Measurements from ENCODE around the gene NMNAT2. TPM values are rescaled to one million over a fixed set of nuclear protein-coding genes. Genes with fewer than 3 reads are reported as not detected.
A peak's percentile ranks its signal among the peaks of the same experiment; 100 is the strongest.

NMNAT2 gene
- total and polyA plus RNA-seq, 2 experiments from 2014 or later, result 0.12 TPM; not detected in 1

GRCh38 chr1:183418696-183419095 lies 516 bp upstream of the NMNAT2 start:
- H3K4me3 ChIP-seq, result no peak overlapping the region
- TF ChIP-seq, protein P1, sequence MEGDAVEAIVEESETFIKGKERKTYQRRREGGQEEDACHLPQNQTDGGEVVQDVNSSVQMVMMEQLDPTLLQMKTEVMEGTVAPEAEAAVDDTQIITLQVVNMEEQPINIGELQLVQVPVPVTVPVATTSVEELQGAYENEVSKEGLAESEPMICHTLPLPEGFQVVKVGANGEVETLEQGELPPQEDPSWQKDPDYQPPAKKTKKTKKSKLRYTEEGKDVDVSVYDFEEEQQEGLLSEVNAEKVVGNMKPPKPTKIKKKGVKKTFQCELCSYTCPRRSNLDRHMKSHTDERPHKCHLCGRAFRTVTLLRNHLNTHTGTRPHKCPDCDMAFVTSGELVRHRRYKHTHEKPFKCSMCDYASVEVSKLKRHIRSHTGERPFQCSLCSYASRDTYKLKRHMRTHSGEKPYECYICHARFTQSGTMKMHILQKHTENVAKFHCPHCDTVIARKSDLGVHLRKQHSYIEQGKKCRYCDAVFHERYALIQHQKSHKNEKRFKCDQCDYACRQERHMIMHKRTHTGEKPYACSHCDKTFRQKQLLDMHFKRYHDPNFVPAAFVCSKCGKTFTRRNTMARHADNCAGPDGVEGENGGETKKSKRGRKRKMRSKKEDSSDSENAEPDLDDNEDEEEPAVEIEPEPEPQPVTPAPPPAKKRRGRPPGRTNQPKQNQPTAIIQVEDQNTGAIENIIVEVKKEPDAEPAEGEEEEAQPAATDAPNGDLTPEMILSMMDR (IDR thresholded peaks at IDR 0.05; ENCODE audit: low read depth, low read length), result no peak

DNA sequence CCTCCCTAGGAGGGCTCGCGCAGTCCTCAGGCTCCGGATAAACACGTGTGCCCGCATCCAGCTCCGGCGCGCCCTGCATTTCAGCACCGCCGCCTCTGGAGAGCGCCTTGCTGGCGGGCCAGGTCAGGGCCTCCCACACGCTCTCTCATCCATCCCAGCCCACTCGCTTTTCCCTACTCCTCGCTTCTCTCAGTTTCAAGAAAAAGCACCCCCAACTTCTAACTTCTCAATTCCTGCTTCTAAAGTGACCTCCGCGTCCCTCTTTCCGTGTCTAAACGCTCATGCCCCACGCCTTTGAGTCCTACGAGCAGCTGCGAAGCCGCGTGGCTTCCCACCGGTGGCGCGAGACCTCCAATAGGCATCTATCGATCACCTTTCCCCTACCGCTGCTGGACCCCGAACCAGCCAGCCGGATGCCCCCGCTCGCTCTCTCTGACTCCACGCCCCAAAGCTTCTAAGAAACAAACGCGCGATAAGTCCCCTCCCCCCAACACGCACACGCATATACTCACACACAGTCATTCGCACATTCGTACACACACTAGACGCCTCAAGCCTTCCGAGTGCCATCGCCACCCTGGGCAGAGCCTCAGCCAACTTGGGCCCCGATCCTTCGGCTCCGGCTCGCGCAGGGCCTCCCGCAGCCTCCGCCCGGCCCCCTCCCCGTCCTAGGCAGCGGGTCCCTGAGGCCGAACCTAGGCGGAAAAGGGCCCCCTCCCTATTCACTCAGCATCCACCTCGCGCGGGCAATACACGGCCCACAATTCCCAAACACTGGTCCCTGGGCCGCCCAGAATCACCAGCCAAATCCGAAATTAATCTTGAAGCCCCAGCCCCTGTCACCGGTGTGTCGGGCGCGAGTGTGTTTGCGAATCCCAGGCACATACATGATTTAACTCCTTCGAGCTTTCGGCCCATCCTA lies 1.1 kb downstream of the NMNAT2 start:
- Histone ChIP-seq H3K9me3 (ENCODE audit: low read depth) (no peaks in the 10 kb centered on the region), H3K27me3 (peaks cover 52% of the 10 kb centered on the region), H3K4me3 (peak overlapping the region; percentile 30), H3K27ac (no peak overlapping the region), H3K4me1 (ENCODE audit: low read depth) (peaks cover 8% of the 10 kb centered on the region), H3K36me3 (no peaks in the 10 kb centered on the region)
- DNase-seq (ENCODE audit: low read depth in 1 of 2, low spot score in 1 of 2), result peak; percentile 78 to 91
- TF ChIP-seq, protein P1 (IDR thresholded peaks at IDR 0.05; ENCODE audit: low read depth, low read length), result no peak

More at GRCh38 chr1:183418696-183419095, 516 bp upstream of the NMNAT2 start:
- H3K9me3 ChIP-seq (ENCODE audit: low read depth), result no peaks in the 10 kb centered on the region
- peaks cover 8% of the 10 kb centered on the region for H3K4me1 ChIP-seq (ENCODE audit: low read depth)
- H3K27ac ChIP-seq, result no peak overlapping the region
- peaks cover 52% of the 10 kb centered on the region for H3K27me3 ChIP-seq
- H3K36me3 ChIP-seq, result no peaks in the 10 kb centered on the region
- no peak for DNase-seq (ENCODE audit: low read depth in 1 of 2, low spot score in 1 of 2)

GRCh38 chr1:183414365-183414764 lies 3.8 kb downstream of the NMNAT2 start:
- Histone ChIP-seq H3K4me1 (ENCODE audit: low read depth) (peaks cover 8% of the 10 kb centered on the region), H3K4me3 (no peak overlapping the region), H3K27me3 (peaks cover 46% of the 10 kb centered on the region), H3K36me3 (no peaks in the 10 kb centered on the region), H3K9me3 (ENCODE audit: low read depth) (no peaks in the 10 kb centered on the region), H3K27ac (no peak overlapping the region)
- no peak for DNase-seq (ENCODE audit: low read depth in 1 of 2, low spot score in 1 of 2)
- TF ChIP-seq, protein P1 (IDR thresholded peaks at IDR 0.05; ENCODE audit: low read depth, low read length), result no peak

GRCh38 chr1:183411091-183411490 lies 7.1 kb downstream of the NMNAT2 start:
- Histone ChIP-seq H3K36me3 (no peaks in the 10 kb centered on the region), H3K9me3 (ENCODE audit: low read depth) (no peaks in the 10 kb centered on the region), H3K4me3 (no peak overlapping the region), H3K27ac (no peak overlapping the region), H3K27me3 (peaks cover 13% of the 10 kb centered on the region), H3K4me1 (ENCODE audit: low read depth) (peaks cover 6% of the 10 kb centered on the region)
- TF ChIP-seq, protein P1 (IDR thresholded peaks at IDR 0.05; ENCODE audit: low read depth, low read length), result no peak
- no peak for DNase-seq (ENCODE audit: low read depth in 1 of 2, low spot score in 1 of 2)

GRCh38 chr1:183407961-183408360 lies 10.2 kb downstream of the NMNAT2 start:
- TF ChIP-seq, protein P1 (IDR thresholded peaks at IDR 0.05; ENCODE audit: low read depth, low read length), result no peak
- Histone ChIP-seq H3K36me3 (no peaks in the 10 kb centered on the region), H3K27me3 (no peaks in the 10 kb centered on the region), H3K27ac (no peak overlapping the region), H3K4me1 (ENCODE audit: low read depth) (peaks cover 6% of the 10 kb centered on the region), H3K4me3 (no peak overlapping the region), H3K9me3 (ENCODE audit: low read depth) (no peaks in the 10 kb centered on the region)
- DNase-seq (ENCODE audit: low read depth in 1 of 2, low spot score in 1 of 2), result no peak

Measured in cardiac muscle cell (in vitro differentiated cells and primary cell).